SKM-1 (cell line): ENCODE measurements around the gene NCOA6.
A peak's percentile ranks its signal among the peaks of the same experiment; 100 is the strongest.

Experiments
- DNase-seq: peaks from one replicate; lab custom pipeline; 2025; ENCODE audit not compliant: unreplicated experiment; lab: John Stamatoyannopoulos, UW

Gene NCOA6

DNA sequence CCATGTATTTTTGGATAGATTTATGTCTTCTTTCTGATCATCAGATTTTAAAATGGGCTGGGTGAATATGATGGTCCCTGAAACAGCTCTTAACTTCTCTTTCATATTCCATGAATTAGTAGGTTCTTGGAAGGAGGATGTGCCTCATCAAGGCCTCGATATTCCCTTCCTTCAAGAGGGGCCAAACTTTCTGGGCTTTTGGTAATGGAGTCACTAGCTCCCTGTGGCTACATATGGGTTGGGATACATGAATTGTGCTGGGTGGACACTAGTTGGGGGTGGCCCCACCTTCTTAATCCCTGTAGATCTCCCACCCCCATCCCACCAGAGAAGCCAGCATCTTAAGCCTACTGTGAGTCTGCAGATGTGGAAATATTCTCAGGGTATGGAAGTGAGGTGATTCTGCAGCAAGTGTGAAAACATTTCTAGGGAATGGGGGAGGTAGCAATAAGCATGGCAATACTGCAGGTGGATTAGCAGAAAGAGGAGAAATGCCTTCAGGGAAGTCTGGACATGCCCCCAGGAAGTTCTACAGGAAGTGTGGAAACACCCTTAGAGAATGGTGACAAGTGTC is 119.1 kb downstream of the NCOA6 start:
- no peak for DNase-seq

DNA sequence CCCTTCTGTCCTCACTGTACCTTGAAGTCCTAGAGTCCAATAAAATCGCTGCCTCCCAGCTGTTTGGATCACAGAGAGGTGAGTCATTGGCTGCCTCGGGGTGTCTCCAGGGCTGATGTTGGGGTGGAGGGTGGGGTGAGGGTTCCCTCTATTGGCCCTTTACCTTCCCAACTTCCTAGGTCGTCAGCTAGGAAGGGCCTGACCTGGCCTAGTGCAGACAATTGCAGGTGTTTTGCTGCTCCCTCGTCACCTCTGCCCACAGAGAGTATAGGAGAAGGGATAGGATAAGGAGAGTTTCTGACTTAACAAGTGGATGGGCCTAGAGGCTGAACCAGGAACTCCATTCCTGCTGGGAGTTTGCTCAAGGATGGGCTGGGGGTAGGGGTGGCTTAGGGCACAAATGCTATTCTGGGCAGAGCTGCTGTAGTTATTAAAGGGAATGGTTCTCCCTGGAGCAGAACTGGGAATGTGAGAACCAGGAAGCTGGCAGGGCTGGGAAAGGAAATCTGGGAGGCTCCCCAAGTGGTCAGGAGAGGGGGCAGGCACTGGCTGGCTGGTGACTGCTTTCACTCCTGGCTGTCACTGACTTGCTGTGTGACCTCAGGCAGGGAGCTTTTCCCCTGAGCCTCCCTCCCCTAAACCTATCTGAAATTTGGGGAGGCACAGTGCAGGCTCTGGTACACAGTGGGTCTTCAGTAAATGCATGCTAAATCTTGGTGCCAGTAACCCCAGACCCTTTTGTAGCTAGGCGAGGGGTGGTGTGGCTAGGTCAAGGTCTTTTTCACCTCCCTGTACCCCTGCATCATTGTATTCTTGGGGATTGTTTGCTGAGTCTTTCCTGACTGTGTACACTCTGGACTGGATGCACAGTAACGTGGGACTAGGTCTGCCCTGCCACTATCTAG is 119.8 kb downstream of the NCOA6 start:
- DNase-seq = no peak

DNA sequence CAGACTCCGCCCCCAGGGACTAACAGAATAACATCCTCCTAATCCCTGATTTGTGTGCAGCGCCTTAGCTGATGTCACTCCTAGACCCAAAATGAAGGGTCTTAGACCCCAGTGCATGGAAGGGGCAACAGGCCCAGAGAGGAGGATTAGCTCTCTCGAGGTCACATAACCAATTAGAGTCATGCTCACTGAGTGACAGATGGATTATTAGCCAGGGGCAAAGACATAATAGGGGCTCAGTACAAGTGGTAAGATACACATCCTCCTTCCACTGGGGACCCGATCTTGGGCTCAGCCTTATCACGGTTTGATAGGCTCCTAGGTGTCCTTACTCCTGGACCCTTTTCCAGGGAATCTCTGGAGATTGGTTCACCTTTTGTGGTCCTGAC is 120.4 kb downstream of the NCOA6 start:
- DNase-seq = no peak

DNA sequence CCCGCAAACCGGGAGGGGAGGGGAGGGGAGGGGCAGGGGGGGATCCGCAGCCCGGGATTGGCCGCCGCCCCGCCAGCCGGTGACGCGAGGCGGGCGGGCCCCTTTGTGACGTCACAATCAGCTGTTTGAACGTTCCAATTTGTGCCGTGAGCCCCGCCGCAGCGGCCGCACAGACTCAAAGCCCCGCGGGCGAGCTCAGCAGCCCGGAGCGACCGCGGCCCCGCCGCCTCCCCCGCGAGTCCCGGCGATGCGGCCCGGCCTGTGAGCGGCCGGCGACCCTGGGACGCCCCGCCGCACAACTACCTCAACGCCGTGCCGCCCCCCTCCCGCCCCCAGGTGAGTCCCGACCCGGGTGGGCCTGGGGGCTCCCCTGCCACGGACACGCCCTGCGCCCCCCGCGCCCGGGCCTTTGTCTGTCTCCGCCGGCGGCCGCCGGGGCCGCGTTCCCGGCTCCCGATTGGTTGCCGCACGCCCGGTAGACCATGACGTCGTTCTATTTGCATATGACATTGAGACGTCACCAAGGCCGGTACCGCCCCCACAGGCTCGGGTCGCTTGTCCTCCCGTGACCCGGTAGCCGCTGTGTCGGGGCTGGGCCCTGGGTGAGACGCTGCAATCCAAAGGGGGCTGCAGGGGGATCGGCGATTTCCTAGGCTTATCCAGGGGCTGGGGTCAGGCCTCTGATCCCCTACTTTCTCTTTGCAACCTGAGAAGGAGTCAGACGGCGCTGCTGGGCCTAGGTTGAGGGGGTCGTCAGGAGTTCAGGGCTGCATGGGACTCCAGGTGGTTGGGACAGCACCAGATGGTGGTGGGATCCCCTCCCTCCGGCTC is 121.1 kb downstream of the NCOA6 start, which contains the start of gene TP53INP2:
TSS of gene TP53INP2 (plus strand) at position 168 of the 831 bp plus-strand sequence. CDS start 4,396 bp downstream, outside the sequence.
- DNase-seq = peak; percentile 33

DNA sequence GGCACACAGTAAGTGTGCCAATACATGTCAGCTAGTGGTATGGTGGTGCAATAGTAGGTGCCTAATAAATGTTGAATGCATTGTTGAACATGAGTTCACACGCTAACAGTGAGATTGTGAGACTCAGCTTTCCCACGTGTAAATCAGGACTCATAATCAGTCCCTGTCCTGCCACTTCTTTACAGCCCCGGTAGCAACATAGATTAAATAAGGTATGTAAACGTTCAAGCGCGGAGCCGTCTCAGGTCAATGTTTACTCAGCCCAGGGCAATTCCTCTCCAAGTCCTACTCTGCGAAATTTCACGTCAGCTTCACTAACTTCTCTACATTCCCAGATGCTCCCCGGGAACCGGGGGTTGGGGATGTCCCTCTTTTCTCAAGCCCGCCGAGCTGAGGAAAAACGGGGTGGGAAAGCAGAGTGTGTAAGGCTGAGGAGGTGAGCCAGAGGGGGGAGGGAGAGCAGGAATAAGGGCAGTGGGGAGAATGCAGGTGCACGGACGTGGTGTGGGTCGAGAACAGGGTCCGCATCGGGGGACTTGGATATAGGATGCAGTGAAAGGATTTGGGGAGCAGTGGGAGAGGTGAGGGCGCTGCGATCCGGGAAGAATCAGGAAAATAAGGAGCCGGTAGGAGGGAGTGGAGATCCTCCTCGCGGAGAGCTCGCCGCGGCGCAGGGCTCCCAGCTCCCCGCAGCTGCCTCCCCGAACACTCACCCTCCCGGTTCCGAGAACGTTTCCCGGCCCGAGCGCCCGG is 121.9 kb downstream of the NCOA6 start:
- no peak for DNase-seq

DNA sequence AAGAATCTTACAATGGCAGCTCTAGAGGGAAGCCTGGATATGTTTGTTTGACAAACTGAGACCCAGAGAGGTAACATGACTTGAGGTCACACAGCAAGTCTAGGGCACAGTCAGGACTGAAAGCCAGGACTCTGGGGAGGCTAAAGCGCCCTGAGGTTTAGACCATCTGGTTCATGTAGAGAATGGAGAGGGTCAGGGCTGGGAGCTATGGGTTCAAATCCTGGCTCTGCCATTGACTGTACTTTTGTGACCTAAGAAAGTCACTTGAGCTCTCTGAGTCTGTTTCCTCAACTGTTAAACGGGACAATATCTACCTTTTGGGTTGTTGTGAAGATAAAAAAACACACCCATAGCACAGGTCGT is 122.4 kb downstream of the NCOA6 start:
- no peak for DNase-seq

DNA sequence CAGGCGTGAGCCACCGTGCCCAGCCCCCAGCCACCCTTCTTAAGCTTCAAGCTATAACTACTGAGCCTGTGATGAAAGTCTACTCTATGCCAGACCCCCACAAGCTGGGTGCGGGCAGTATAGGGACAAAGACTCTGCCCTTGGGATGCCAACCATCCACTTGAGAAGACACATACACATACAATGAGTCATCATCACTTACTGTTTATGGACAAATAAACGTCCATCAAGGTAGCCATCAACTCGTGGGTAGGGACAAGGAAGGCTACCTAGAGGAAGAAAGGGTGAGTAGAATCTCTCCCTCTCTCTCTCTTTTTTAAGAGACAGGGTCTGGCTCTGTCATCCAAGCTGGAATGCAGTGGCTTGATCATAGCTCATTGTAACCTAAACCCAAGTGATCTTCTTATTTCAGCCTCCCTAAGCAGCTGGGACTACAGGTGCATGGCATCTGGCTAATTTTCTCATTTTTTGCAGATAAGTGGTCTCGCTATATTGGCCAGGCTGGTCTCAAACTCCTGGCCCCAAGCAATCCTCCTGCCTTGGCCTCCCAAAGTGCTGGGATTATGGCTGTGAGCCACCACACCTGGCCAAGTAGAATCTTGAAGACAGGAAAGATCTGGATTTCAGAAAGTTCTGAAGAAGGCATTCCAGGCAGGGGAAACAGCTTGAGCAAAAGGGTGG is 123.9 kb downstream of the NCOA6 start:
- no peak for DNase-seq

DNA sequence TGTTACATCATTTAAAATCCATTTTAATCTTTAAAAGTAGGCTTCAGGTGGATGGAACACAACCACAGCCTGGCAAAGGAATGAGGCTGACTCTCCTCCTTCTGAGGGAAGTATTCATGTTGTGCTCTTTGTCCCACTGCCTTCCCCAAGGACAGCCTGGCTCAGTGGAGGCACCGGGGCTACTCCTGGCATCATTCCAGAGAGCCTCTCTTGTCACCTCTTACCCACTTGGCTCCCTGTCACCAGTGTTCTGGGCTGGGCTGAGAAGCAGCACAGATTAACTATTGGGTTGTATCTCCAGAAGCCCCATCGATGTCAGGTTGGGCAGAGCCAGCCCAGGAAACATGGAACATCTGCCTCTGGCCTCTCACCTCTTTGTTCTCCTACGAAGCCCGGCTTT is 132.0 kb downstream of the NCOA6 start:
- DNase-seq = no peak

DNA sequence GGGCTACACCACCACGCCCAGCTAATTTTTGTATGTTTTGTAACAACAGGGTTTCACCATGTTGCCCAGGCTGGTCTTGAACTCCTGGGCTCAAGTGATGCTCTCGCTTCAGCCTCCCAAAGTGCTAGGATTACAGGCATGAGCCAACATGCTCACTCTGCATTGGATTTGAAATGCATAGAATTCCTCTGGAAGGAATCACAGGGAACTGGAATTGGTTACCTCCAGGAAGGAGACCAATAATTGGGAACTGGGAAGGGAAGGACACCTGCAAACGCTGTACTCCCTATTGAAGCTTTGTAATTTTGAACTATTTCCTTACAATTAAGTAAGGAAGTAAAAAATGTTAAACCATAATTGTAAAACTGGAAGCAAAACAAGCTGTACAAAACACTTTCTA is 133.6 kb downstream of the NCOA6 start:
- DNase-seq = no peak

DNA sequence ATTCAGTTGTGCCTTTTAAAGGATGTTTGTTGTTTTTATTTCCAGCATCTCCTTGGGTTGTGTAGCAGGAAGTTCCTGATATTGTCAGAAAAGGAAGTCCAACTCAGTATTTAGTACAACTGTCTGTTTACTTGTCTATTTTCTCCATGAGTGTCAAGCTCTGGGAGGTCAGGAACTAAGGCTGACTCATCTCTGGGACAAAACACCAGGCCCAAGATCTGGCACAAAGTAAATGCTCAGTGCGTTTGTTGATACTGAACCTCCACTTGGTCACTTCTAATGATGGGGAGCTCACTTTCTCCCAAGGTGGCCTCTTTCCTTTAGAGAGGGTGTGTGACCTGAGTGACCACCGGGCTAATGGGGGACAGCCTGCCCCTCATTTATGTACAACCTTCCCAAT is 136.0 kb downstream of the NCOA6 start:
- no peak for DNase-seq

DNA sequence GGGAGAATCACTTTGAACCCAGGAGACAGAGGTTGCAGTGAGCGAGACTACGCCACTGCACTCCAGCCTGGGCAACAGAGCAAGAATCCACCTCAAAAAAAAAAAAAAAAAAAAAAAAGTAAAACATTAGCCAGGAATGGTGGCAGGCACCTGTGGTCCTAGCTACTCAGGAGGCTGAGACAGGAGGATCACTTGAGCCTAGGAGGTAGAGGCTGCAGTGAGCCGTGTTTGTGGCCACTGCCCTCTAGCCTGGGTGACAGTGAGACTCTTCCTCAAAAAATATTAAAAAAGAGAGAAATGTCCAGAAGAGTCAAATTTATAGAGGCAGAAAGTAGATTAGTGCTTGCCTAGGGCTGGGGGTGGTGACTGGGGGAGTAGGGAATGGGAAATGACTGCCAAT is 141.8 kb downstream of the NCOA6 start:
- DNase-seq = no peak

DNA sequence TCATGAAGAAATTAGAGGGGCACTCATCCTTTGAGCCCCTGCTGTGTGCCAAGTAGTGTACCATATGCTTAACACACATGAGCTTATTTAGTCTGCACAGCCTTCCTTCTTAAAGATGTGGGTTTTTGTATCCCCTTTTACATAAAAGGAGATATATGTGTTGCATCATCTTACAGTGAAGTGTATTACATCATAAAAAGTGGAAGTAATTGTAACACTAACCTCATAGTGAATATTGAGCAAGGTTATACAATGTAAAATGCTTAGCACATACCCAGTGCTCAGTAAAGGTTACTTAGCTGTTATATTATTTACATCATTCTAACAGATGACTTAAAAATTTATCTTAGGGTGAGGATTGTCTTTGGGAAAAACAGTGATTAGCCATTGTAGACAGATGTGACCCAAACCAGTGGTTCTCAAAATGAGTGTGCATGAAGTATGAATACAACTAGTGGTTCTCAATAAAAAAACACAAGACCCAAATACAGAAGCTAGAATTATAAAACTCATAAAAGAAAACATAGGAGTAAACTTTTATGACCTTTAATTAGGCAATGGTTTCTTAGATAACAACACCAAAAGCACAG is 144.8 kb downstream of the NCOA6 start:
- peak; percentile 89 for DNase-seq

DNA sequence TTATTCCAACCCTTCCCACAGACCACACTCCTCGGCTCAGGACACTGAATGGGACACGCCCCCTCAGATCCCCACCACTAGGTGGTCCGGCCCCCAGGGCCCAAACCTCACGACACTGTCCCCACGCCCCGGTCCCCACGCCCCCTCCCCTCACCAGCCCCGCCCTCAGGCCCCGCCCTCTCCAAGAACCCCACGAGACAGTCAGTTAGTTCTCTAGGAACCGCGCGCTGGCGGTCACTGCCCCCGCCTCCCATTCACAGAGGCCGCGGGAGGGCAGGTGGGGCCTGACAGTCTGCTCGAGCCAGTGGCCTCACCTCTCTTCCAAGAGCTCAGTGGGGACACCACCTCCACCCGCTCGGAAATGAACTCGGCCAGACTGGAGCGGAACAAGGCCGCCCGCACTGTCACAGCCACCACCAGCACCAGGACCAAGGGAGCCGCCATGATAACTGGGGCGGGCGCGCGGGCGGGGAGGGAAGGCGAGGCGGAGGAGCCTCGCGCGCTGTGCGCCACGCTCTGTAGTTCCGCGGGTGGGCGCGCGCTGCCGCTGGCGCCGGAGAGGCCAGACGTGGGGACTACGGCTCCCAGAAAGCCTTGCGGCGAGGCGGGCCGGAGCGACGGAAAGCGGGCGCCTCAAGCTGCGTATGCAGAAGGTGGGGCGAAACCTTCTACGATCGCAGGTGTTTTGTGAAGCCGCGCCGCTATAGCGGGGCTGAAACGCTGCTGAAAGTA is 148.6 kb downstream of the NCOA6 start, which contains the start of gene PIGU:
TSS of gene PIGU (minus strand) at position 451 of the 732 bp plus-strand sequence. CDS start at position 444, 7 bp downstream.
- DNase-seq = peak; percentile 89

DNA sequence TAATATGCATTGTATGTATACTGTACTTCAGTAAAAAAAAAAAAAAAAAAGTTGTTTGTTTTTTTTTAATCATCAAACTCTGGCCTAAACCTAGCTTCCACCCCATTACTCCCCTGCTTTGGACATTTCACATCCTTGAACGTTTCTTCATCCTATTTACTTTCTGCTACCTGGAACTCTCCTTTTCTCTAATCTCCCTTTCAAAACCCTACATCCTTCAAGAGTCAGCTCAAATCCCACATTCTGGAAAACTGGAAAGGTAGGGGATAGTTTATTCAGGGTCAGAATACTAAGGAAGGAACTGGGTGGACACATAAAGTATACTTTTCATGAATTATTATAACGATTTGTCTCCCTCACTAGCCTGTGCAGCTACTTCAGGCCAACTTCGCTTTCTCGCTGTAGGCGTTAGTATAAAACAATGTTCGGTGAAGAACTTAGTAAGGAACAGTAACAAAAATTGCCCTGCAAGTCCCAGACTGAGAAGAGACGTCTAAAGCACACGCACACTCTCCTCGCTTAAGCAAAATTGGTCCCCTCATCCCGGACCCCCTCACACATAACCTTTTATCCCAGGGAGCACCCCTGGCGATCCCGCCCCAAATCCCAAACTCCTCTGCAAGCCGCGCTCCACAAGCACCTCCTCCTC is 149.3 kb downstream of the NCOA6 start:
- DNase-seq = no peak

DNA sequence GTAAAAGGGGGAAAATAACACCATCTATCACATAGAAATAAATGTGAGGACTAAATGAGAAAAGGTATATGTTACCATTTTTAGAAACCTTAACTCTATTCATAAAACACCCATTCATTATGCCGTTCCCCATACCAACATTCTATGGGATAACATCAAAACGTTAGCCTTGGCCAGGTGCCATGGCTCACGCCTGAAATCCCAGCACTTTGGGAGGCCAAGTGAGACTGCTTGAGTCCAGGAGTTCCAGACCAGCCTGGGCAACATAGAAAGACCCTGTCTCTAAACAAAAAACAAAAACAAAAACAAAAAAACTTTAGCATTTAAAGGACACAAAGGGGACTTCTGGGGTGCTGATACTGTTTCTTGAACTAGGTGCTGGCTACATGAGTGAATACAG is 149.9 kb downstream of the NCOA6 start:
- no peak for DNase-seq

DNA sequence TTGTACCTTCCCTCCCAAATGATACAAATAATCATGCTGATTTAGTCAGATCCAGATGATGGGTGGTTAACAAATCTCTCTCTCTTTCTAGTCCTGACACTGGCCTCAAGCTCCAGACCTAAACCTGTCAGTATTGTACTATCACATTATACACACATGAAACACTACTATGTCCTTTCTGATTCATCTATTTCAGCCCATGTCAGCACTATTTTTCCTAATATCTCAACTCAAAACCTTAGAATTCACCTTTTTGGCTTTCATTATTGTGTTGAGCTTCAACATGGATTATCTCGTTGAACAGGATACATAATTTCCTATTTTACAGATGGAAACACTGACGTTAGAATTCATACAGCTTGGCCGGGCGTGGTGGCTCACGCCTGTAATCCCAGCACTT is 152.0 kb downstream of the NCOA6 start:
- no peak for DNase-seq

DNA sequence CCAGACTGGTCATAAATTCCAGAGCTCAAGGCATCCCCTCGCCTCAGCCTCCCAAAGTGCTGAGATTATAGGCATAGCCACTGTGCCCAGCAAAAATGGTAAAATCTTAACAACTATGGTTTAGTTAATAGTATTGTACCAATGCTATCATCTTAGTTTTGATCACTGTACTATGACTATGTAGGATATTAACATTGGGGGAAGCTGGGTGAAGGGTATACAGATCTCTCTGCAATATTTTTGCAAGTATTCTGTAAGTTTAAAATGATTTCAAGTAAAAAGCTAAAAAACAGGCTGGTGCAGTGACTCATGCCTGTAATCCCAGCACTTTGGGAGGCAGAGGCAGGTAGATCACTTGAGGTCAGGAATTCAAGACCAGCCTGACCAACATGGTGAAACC is 156.4 kb downstream of the NCOA6 start:
- no peak for DNase-seq
